22Rv1 (cell line): ENCODE results near the gene TAF11L5.
"Not testable (repeated sequence)": the region's sequence is repeated elsewhere in the genome, so short reads cannot be mapped to it uniquely, and the experiment has no call there.

Source experiments
- H3K27ac ChIP-seq: fragments of 450-650 bp; 2 replicates; pipeline ENCODE4 v1.5.1; 2017
- ZFX ChIP-seq: fragments of 450-650 bp; IDR thresholded peaks from 2 replicates; pipeline ENCODE4 v1.6.1; 2017; ENCODE audit warnings: antibody characterized with exemption, borderline replicate concordance
- TF ChIP-seq, protein P1 (sequence below): fragments of 450-650 bp; IDR thresholded peaks from 2 replicates; pipeline ENCODE4 v1.5.1; 2017; ENCODE audit warnings: mild to moderate bottlenecking

Gene TAF11L5

DNA sequence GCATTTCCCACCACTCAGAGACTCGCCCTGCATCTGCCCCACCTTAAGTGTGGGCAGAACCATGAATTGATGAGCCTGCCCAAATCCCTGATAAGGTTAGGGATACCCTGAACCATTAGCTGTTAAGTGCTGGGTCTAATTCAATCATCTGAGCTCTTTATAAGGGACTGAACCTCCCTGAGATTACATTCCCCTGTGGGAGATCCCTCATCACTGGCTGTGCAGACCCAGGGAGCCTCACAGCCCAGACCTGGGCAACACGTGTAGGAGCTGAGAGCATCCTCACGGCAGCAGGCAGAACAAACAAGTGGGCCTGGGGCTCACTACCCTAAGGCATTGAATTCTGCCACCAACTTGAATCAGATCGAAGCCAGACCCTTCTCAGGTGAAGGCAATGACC lies 27.6 kb upstream of the TAF11L5 start:
- no peak overlapping the region for H3K27ac ChIP-seq
- TF ChIP-seq, protein P1, sequence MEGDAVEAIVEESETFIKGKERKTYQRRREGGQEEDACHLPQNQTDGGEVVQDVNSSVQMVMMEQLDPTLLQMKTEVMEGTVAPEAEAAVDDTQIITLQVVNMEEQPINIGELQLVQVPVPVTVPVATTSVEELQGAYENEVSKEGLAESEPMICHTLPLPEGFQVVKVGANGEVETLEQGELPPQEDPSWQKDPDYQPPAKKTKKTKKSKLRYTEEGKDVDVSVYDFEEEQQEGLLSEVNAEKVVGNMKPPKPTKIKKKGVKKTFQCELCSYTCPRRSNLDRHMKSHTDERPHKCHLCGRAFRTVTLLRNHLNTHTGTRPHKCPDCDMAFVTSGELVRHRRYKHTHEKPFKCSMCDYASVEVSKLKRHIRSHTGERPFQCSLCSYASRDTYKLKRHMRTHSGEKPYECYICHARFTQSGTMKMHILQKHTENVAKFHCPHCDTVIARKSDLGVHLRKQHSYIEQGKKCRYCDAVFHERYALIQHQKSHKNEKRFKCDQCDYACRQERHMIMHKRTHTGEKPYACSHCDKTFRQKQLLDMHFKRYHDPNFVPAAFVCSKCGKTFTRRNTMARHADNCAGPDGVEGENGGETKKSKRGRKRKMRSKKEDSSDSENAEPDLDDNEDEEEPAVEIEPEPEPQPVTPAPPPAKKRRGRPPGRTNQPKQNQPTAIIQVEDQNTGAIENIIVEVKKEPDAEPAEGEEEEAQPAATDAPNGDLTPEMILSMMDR = no peak
- no peak for TF ChIP-seq ZFX

DNA sequence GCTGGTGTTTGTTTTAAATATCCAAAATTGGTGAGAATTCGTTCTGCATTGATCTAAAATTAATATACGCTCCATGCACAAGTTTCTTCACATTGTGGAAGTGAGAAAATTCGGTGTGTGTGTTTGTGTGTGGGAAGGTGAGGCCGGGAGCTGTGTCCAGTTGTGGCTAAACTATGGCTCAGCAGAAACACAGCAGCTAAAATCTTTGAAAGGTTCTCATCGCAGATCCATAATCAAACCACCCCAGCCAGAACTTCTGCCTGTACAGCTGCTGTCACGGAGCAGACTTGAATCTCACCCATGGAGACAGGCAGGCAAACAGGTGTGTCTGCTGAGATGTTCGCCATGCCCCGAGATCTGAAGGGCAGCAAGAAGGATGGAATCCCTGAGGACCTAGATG lies 27.1 kb upstream of the TAF11L5 start, which contains the start of gene TAF11L2:
Gene TAF11L2, plus strand, starts transcription at position 301 of the 400 bp plus-strand sequence.
- H3K27ac ChIP-seq = not testable (repeated sequence)

DNA sequence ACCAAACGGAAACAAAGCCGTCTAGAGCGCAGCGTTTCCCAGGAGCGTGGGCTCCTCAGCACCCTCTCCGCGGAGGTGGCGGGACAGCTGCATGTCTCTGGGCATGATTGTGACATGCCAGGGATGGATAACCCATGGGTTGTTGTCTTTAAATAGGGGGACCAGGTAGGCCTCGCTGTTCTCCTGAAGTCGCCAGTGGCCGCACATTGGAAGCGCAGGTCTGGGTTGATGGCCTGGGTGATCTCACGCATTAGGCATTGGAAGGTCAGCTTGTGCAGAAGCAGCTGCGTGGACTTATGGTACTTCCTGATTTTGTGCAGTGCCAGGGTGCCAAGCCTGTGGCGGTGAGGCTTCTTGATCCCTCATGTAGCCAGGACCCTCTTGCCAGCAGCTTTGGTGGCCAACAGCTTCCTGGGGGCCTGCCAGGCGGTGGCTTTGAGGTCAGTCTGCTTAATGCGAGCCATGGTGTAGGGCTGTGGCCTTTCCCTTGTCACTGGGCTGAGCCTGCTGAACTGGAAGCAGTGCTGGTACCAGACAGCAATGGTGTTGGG lies 13.2 kb upstream of the TAF11L5 start:
- no peak overlapping the region for H3K27ac ChIP-seq
- no peak for TF ChIP-seq ZFX
- TF ChIP-seq, protein P1 = no peak

DNA sequence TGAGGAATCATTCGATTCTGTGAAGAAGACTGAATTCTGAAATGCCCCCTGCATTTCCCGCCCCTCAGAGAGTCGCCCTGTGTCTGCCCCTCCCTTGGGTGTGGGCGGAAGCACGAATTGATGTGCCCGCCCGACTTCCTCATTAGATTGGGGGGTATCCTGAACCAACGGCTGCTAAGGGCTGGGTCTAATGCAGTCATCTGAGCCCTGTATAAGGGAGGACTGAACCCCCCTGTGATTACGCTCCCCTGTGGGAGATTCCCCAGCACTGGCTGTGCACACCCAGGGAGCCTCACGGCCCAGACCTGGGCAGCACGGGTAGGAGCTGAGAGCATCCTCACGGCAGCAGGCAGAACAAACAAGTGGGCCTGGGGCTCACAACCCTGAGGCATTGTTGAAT lies 7.5 kb upstream of the TAF11L5 start:
- not testable (repeated sequence) for H3K27ac ChIP-seq

DNA sequence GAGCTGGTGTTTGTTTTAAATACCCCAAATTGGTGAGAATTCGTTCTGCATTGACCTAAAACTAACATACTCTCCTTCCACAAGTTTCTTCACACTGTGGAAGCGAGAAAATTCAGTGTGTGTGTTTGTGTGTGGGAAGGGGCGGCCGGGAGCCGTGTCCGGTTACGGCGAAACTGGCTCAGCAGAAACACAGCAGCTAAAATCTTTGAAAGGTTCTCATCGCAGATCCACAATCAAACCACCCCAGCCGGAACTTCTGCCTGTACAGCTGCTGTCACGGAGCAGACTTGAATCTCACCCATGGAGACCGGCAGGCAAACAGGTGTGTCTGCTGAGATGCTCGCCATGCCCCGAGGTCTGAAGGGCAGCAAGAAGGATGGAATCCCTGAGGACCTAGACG lies 7.0 kb upstream of the TAF11L5 start, which contains the start of gene TAF11L3:
Gene TAF11L3, plus strand, starts transcription at position 301 of the 400 bp plus-strand sequence.
- H3K27ac ChIP-seq = not testable (repeated sequence)

DNA sequence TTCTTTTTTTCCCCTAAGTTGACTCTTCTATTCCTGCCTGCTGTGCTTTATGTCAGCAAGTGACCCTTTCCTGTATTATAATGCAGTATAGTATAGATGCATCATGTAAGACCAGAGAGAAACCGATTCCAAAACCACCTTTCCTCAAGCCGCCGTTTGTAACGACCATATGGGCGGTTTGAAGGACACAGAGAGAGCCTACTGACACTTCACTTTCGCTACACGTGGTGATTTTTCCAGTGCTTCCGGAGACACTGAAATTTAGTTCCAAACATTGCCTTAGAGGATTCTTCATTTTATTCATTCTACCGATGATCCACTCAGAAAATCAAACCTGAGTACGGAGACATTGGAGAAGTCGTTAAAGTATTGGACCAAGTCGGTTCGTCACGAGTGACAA lies 5.5 kb upstream of the TAF11L5 start:
- not testable (repeated sequence) for H3K27ac ChIP-seq

DNA sequence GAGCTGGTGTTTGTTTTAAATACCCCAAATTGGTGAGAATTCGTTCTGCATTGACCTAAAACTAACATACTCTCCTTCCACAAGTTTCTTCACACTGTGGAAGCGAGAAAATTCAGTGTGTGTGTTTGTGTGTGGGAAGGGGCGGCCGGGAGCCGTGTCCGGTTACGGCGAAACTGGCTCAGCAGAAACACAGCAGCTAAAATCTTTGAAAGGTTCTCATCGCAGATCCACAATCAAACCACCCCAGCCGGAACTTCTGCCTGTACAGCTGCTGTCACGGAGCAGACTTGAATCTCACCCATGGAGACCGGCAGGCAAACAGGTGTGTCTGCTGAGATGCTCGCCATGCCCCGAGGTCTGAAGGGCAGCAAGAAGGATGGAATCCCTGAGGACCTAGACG lies 3.5 kb upstream of the TAF11L5 start, which contains the start of gene TAF11L4:
Gene TAF11L4, plus strand, starts transcription at position 301 of the 400 bp plus-strand sequence.
- not testable (repeated sequence) for H3K27ac ChIP-seq

DNA sequence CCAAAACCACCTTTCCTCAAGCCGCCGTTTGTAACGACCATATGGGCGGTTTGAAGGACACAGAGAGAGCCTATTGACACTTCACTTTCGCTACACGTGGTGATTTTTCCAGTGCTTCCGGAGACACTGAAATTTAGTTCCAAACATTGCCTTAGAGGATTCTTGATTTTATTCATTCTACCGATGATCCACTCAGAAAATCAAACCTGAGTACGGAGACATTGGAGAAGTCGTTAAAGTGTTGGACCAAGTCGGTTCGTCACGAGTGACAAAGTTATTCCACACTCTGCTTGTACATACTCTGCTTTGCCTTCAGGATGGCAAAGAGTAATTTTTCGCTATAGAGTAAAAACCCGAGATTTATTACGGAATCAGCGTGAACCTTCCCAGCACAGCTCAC lies 1.5 kb downstream of the TAF11L5 start:
- not testable (repeated sequence) for H3K27ac ChIP-seq

DNA sequence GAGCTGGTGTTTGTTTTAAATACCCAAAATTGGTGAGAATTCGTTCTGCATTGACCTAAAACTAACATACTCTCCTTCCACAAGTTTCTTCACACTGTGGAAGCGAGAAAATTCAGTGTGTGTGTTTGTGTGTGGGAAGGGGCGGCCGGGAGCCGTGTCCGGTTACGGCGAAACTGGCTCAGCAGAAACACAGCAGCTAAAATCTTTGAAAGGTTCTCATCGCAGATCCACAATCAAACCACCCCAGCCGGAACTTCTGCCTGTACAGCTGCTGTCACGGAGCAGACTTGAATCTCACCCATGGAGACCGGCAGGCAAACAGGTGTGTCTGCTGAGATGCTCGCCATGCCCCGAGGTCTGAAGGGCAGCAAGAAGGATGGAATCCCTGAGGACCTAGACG lies 3.3 kb downstream of the TAF11L5 start, which contains the start of gene TAF11L6:
Gene TAF11L6, plus strand, starts transcription at position 301 of the 400 bp plus-strand sequence.
- not testable (repeated sequence) for H3K27ac ChIP-seq
